ENCODE measurements around the gene BSDC1.
"Not testable (repeated sequence)": the region's sequence is repeated elsewhere in the genome, so short reads cannot be mapped to it uniquely, and the experiment has no call there.

- TF ChIP-seq, protein P1, sequence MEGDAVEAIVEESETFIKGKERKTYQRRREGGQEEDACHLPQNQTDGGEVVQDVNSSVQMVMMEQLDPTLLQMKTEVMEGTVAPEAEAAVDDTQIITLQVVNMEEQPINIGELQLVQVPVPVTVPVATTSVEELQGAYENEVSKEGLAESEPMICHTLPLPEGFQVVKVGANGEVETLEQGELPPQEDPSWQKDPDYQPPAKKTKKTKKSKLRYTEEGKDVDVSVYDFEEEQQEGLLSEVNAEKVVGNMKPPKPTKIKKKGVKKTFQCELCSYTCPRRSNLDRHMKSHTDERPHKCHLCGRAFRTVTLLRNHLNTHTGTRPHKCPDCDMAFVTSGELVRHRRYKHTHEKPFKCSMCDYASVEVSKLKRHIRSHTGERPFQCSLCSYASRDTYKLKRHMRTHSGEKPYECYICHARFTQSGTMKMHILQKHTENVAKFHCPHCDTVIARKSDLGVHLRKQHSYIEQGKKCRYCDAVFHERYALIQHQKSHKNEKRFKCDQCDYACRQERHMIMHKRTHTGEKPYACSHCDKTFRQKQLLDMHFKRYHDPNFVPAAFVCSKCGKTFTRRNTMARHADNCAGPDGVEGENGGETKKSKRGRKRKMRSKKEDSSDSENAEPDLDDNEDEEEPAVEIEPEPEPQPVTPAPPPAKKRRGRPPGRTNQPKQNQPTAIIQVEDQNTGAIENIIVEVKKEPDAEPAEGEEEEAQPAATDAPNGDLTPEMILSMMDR (IDR thresholded peaks at IDR 0.05; ENCODE audit: insufficient read depth, low read length, poor library complexity, severe bottlenecking) = not testable (repeated sequence)
- not testable (repeated sequence) for TF ChIP-seq EZH2phosphoT487 (conservative IDR thresholded peaks at IDR 0.05; ENCODE audit: low read length)
Measured at GRCh38 chr1:32355778-32356177, 38.5 kb downstream of the BSDC1 start.

Data from SU-DHL-6 (cell line).